T-helper 22 cell (primary cell): ENCODE results near the gene SPG7.
"Not testable (repeated sequence)": the region's sequence is repeated elsewhere in the genome, so short reads cannot be mapped to it uniquely, and the experiment has no call there.

Source experiments
- DNase-seq: peaks from one replicate; pipeline ENCODE4 v3.0.0-alpha.2; 2020; ENCODE audit warnings: low read depth

The SPG7 gene

DNA sequence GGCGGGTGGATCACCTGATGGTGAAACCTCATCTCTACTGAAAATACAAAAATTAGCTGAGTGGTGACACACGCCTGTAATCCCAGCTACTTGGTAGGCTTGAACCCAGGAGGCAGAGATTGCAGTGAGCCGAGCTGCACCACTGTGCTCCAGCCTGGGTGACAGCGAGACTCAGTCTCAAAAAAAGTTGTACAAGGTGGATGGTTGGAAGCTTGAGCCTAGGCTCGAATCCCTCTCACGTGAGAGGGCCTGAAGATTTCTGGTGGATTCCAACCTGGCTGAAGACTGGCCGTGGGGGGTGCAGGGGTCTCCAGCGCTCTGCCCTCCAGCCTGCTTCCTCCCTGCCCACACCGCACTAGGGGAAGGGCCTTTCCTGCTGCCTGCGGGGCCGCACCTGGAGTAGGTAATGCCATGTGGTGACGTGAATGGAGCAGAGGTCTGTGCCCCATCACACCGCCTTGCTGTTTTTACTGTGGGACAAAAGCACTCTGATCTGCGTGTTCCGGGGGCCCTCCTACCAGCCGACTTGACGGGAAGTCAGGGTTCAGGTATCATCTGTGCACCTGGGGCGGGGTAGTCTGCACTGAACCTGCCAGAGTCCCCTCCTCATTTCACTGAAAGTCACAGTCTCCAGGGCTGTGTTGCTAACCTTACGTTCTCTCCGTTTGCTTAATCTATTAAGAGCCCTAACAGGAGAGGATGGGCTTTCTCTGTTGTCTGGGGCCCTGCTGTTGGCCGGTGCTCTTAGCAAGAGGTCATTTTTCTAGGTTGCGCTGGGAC, 56.5 kb downstream of the SPG7 start:
- no peak for DNase-seq

- DNase-seq: no peak
Observed at GRCh38 chr16:89565256-89565505, 57.0 kb downstream of the SPG7 start.

GRCh38 chr16:89565506-89566372, 57.5 kb downstream of the SPG7 start:
- peak; percentile 25 for DNase-seq

- no peak for DNase-seq
Observed at GRCh38 chr16:89567656-89568594, 59.7 kb downstream of the SPG7 start.

GRCh38 chr16:89569506-89570341, 61.5 kb downstream of the SPG7 start:
- no peak for DNase-seq

DNA sequence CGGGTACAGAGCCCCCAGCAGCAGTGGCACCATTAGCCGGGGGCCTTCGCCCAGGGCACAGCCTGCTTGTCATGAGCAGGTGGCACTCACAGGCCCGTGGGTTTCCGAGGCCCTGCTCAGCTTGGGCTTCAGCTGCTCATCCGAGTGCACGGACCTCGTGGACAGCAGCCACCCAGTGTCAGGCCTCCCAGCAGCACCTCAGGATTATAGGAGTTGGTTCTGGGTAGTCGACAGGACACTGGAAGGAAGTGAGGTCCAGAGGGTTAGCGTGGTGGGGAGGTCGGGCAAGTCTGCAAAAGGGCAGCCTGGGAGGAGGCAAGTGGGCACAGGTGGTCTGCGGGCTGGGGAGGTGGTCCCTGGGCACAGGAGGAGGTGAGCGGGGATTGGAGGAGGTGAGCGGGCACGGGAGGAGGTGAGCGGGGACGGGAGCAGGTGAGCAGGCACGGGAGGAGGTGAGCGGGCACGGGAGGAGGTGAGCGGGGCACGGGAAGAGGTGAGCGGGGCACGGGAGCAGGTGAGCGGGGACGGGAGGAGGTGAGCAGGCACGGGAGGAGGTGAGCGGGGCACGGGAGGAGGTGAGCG, 62.2 kb downstream of the SPG7 start:
- no peak for DNase-seq

DNA sequence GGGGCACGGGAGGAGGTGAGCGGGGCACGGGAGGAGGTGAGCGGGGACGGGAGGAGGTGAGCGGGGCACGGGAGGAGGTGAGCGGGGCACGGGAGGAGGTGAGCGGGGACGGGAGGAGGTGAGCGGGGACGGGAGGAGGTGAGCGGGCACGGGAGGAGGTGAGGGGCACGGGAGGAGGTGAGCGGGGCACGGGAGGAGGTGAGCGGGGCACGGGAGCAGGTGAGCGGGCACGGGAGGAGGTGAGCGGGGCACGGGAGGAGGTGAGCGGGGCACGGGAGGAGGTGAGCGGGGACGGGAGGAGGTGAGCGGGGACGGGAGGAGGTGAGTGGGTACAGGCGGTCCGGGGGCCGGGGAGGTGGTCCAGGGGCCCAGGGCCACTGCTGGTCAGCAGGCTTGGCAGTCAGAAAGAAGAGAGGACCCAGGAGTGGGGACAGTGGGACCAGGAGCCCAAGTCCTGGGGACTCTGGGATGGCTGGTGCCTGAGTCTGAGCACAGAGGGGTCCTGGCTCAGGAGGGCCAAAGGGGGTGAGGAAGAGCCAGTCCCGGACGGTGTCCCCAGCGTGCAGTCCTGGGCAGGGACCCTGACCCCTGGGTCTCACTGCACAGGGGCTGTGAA, 62.9 kb downstream of the SPG7 start:
- DNase-seq: not testable (repeated sequence)

DNA sequence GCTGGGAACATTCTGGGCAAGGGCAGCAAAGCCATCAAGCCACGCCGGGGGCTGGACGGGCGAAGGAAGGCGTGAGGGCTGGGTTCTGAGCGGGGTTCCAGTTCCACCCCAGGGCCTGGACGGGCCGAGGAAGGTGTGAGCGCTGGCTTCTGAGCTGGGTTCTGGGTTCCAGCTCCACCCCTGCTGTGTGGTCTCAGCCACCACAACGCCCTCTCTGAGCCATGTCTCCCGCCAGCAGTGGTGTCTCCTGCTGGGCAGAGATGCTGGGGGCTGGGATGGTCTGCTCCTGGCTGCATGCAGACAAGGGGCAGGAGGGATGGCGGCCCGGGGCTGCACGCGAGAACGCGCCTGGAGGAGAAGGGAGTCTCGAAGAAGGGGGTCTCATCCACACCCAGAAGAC, 63.4 kb downstream of the SPG7 start:
- no peak for DNase-seq

GRCh38 chr16:89572073-89572484, 63.9 kb downstream of the SPG7 start:
- DNase-seq: no peak

- DNase-seq: no peak
Observed at GRCh38 chr16:89572485-89573205, 64.4 kb downstream of the SPG7 start.

- DNase-seq: no peak
Observed at GRCh38 chr16:89573826-89574680, 65.8 kb downstream of the SPG7 start.

DNA sequence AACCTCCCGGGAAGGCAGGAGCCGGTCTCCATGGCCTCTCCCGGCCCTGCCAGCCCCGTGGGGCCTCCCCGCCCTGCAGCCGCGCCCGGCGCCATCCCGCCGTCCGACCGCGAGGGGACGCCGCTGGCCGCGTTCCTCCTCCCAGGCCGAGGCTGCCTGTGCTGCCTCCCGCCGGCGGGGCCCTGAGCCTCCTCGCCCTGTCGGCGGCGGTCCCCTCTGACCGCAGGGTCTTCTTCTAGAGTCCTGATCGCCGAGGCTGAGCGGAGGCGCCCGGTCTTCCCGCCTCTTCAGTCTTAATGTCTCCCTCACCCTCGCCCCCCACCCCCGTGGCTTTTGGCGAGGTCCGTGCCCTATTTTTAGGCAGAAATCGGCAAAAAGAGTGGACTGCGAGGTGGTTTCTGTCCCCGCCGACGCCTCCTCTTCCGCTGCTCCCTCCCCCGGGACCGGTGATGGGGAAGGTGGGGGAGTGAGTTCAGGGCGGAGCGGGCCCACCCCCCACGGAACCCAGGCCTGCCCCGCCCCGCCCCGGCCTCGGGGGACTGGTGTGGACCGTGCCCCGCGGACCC, 66.6 kb downstream of the SPG7 start:
- peak; percentile 12 for DNase-seq

GRCh38 chr16:89575247-89576152, 67.3 kb downstream of the SPG7 start, which contains the start of gene CPNE7:
Gene CPNE7, plus strand, starts transcription at chr16:89575758. Its CDS starts 140 bp downstream, at chr16:89575898.
- no peak for DNase-seq

DNA sequence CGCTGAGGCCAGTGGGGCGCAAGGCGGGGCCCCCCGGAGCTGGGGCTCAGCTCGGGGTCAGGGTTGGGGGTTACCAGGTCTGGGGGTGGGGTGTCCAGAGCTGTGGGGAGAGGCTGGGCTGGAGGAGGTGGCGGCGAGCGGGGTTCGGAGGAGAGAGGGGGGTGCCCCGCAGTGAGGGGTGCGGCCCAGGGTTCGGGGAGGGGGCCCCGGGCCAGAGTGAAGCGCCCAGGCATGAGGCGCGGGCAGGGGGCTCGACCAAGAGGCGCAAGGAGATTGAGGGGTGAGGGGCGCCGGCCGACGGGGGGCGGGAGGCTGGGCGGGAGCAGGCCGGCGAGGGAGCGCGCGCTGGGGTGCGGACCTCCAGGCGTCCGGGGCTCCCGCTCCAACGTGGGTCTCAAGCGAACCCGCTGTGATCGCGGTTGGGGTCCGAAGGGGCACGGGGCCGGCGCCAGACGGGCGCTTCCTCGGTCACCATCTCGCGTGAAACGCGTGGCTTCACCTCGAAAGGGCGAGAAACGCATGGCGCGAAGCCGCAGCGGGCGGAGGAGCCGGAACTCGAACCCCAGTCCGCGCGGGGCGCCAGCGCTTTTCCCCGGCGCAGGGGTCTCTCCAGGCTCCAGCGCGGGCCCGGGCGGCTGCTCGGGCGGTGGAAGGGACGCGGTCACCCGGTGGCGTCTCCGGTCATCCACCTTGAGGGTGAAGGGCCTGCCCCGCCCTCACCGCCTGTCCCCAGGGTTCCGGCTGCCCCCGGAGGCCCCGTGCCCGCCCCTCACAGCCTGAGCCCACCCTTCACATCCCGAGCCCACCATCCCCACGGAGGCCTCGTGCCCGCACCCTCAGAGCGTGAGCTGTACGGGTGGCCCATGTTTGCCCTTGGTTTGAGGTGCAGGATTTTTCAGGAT, 68.2 kb downstream of the SPG7 start:
- no peak for DNase-seq

DNA sequence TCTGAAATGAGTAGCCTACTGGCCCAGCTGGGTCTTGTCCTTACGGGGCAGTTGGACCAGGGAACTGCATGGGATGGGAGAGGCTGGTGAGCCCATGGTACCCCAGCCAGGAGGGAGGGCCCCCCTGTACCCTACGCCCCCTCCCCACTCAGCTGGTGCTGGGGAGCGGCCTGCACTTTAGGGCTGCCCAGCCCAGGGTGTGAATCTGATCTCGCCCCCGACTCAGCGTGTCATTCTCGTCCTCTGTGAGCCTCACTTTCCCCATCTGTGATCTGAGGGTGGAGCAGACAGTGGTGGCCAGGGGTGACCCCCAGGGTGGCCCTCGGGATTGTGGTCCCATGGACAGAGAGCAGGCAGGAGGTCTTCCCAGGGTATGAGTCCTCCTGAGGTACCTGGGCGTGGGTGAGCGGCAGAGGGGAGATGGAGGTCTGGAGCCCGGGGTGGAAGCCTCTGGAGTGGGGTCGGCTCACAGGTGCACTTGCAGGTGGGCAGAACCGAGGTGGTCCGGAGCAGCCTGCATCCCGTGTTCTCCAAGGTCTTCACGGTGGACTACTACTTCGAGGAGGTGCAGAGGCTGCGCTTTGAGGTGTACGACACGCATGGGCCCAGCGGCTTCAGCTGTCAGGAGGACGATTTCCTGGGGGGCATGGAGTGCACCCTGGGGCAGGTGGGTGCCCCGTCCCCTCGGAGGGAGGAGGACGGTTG, 69.0 kb downstream of the SPG7 start:
- no peak for DNase-seq

- DNase-seq: no peak
Observed at GRCh38 chr16:89579351-89579750, 71.1 kb downstream of the SPG7 start.
